ENCODE results near the gene ECHDC3. TPM values are rescaled to one million over a fixed set of nuclear protein-coding genes. Genes with fewer than 3 reads are reported as not detected.

Gene ECHDC3
- polyA plus RNA-seq, 1 of the 3 experiments (the other 2 are of a cell fraction) = 13.5 TPM

- Histone ChIP-seq H3F3A (replicated peaks; ENCODE audit: insufficient read depth) (no peaks in the 10 kb centered on the region), H3K79me2 (ENCODE audit: insufficient read depth) (no peaks in the 10 kb centered on the region), H3K4me3 (ENCODE audit: low read depth in 2 of 2, low read length in 1 of 2) (no peak overlapping the region), H3K9ac (no peak overlapping the region), H3K27ac (ENCODE audit: low read depth in 2 of 2, low read length in 1 of 2) (no peak overlapping the region), H3K36me3 (replicated peaks in 1 of 2; ENCODE audit: control insufficient read depth in 1 of 2, insufficient read depth in 2 of 2, low read length in 1 of 2) (no peaks in the 10 kb centered on the region), H3K4me2 (no peak overlapping the region), H2AFZ (ENCODE audit: low read depth) (no peak overlapping the region), H3K9me3 (no peaks in the 10 kb centered on the region), H3K9me2 (no peaks in the 10 kb centered on the region), H4K20me1 (ENCODE audit: insufficient read depth) (no peaks in the 10 kb centered on the region), H3K4me1 (ENCODE audit: control insufficient read depth in 1 of 2, insufficient read depth in 2 of 2, low read depth in 1 of 2, low read length in 1 of 2) (no peaks in the 10 kb centered on the region), H3K27me3 (ENCODE audit: insufficient read depth) (no peaks in the 10 kb centered on the region; the same call in 1 of the 2 replicates)
- CTCF ChIA-PET = interaction anchor here (1.0 to 2.3 kb wide), 2 partner anchors 11 to 198 kb away, joined by 3 to 8 read pairs; no protein-coding TSS in a partner anchor
- TF ChIP-seq YY1 (IDR thresholded peaks at IDR 0.05; ENCODE audit: low read depth) (no peak), RXRA (IDR thresholded peaks at IDR 0.05; ENCODE audit: borderline replicate concordance, low read depth) (no peak), MAX (IDR thresholded peaks at IDR 0.05; ENCODE audit: low read depth) (no peak), NRF1 (IDR thresholded peaks at IDR 0.05; ENCODE audit: low read depth, low read length) (no peak), NFIC (IDR thresholded peaks at IDR 0.05; ENCODE audit: borderline replicate concordance) (no peak), CTCF (IDR thresholded peaks at IDR 0.05) (no peak), TEAD4 (IDR thresholded peaks at IDR 0.05; ENCODE audit: borderline replicate concordance, insufficient read depth) (no peak), EP300 (IDR thresholded peaks at IDR 0.05; ENCODE audit: borderline replicate concordance in 1 of 2, low read depth in 1 of 2, low read length in 1 of 2) (no peak), REST (IDR thresholded peaks at IDR 0.05; ENCODE audit: low read depth, low read length) (no peak), SIN3A (IDR thresholded peaks at IDR 0.05; ENCODE audit: borderline replicate concordance, low read depth, low read length) (no peak), RCOR1 (IDR thresholded peaks at IDR 0.05; ENCODE audit: low read length) (no peak), TCF12 (IDR thresholded peaks at IDR 0.05) (no peak), POLR2AphosphoS5 (IDR thresholded peaks at IDR 0.05; ENCODE audit: low read depth, low read length) (no peak), RAD21 (IDR thresholded peaks at IDR 0.05; ENCODE audit: low read length) (no peak), ZBTB33 (IDR thresholded peaks at IDR 0.05; ENCODE audit: borderline replicate concordance, low read depth) (no peak), GABPA (IDR thresholded peaks at IDR 0.05; ENCODE audit: low read depth) (no peak), FOSL2 (IDR thresholded peaks at IDR 0.05; ENCODE audit: borderline replicate concordance, low read depth) (no peak), EZH2phosphoT487 (IDR thresholded peaks at IDR 0.05; ENCODE audit: borderline replicate concordance, low read depth) (no peak)
- DNase-seq = no peak
- POLR2A ChIA-PET = no interaction called here
- 62% methylated on average over 9 of the region's 10 CpGs for WGBS (ENCODE audit: low lambda C conversion rate)
Observed at GRCh38 chr10:11713963-11714362, 28.2 kb upstream of the ECHDC3 start.

Data from SK-N-SH (cell line).